Measurements from ENCODE around the gene GRAMD2B. TPM values are rescaled to one million over a fixed set of nuclear protein-coding genes. Genes with fewer than 3 reads are reported as not detected.

GRAMD2B gene
- total RNA-seq, 6 experiments from 2014 or later, result 69.2 to 154 (median 80.5) TPM

- H3K4me3 Mint-ChIP-seq, result no peak overlapping the region
- H3K4me1 Mint-ChIP-seq (ENCODE audit: low read depth), result peaks cover 28% of the 10 kb centered on the region
- no peaks in the 10 kb centered on the region for H3K36me3 Mint-ChIP-seq (ENCODE audit: low read depth)
- TF ChIP-seq CTCF (IDR thresholded peaks at IDR 0.05), result no peak
- H3K9me3 Mint-ChIP-seq, result no peaks in the 10 kb centered on the region
- no peak overlapping the region for H3K27ac Mint-ChIP-seq
- H3K27me3 Mint-ChIP-seq (ENCODE audit: insufficient read depth), result no peaks in the 10 kb centered on the region; the same call in 1 of the 2 replicates
- no peak for DNase-seq
These were observed 103.3 kb downstream of the GRAMD2B start for GRCh38 chr5:126526493-126526892.

DNA sequence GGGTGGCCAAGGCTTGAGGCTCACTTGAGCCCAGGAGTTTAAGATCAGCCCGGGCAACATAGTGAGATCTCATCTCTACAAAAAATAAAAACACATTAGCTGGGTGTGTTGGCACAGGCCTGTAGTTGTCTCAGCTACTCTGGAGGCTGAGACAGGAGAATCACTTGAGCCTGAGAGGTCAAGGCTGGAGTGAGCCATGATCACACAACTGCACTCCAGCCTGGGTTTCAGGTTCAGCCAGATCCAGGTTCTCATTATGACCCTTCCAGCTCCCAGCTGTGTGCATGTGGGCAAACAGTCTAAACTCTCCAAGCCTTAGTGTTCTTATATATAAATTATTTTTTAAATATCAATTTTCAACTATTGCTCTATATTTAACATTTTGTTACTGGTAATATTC, 103.9 kb downstream of the GRAMD2B start:
- TF ChIP-seq CTCF (IDR thresholded peaks at IDR 0.05), result no peak
- no peak overlapping the region for H3K4me3 Mint-ChIP-seq
- H3K27ac Mint-ChIP-seq, result no peak overlapping the region

GRCh38 chr5:126527892-126528291, 104.7 kb downstream of the GRAMD2B start:
- H3K4me3 Mint-ChIP-seq, result 0 out of 2 replicates have a peak overlapping the region, but pooled peaks have one; percentile 11
- H3K27ac Mint-ChIP-seq, result peak overlapping the region; percentile 73
- H3K4me1 Mint-ChIP-seq (ENCODE audit: low read depth), result peaks cover 35% of the 10 kb centered on the region
- peak; percentile 63 for DNase-seq
- TF ChIP-seq CTCF (IDR thresholded peaks at IDR 0.05), result no peak
- no peaks in the 10 kb centered on the region for H3K9me3 Mint-ChIP-seq
- H3K36me3 Mint-ChIP-seq (ENCODE audit: low read depth), result no peaks in the 10 kb centered on the region
- no peaks in the 10 kb centered on the region; the same call in 1 of the 2 replicates for H3K27me3 Mint-ChIP-seq (ENCODE audit: insufficient read depth)

More for the DNA sequence above, 103.9 kb downstream of the GRAMD2B start:
- H3K36me3 Mint-ChIP-seq (ENCODE audit: low read depth), result no peaks in the 10 kb centered on the region
- H3K9me3 Mint-ChIP-seq, result no peaks in the 10 kb centered on the region
- no peak for DNase-seq
- H3K27me3 Mint-ChIP-seq (ENCODE audit: insufficient read depth), result no peaks in the 10 kb centered on the region; the same call in 1 of the 2 replicates
- peaks cover 35% of the 10 kb centered on the region for H3K4me1 Mint-ChIP-seq (ENCODE audit: low read depth)

DNA sequence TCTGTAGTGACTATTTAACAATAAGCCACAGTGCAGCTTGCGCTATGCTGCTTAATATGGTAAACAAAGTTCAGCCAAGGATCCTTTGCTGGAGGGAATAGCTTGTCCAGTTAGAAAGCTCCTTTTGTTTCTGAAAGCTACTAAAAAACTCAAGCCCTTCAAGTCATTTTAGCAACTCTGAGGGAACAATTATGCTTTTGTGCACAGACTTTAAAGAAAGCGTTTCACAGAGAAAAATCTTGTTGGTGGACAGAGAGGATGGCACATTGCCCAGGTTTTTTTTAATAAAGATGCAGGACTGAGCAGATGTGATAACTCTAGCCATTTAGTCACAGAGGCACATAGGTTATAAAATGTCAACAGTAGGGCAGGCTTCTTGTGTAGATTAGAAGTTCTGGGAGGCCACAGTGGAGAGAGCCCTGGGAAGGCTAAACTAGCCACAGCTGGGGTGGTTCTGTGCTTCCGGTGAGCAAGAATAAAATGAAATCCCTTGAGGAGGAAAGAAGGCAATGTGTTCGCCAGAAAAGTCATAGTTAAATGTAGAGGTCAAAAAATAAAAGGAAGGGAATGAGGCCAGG, 108.4 kb downstream of the GRAMD2B start:
- Mint-ChIP-seq H3K27ac (no peak overlapping the region), H3K9me3 (0 out of 2 replicates have a peak, but pooled peaks cover 7% of the 10 kb centered on the region), H3K4me3 (no peak overlapping the region), H3K36me3 (ENCODE audit: low read depth) (no peaks in the 10 kb centered on the region), H3K27me3 (ENCODE audit: insufficient read depth) (no peaks in the 10 kb centered on the region; the same call in 1 of the 2 replicates), H3K4me1 (ENCODE audit: low read depth) (peaks cover 29% of the 10 kb centered on the region)
- no peak for TF ChIP-seq CTCF (IDR thresholded peaks at IDR 0.05)
- no peak for DNase-seq

GRCh38 chr5:126534553-126534952, 111.3 kb downstream of the GRAMD2B start:
- Mint-ChIP-seq H3K4me1 (ENCODE audit: low read depth) (peaks cover 46% of the 10 kb centered on the region), H3K9me3 (0 out of 2 replicates have a peak, but pooled peaks cover 7% of the 10 kb centered on the region), H3K27ac (no peak overlapping the region), H3K4me3 (no peak overlapping the region), H3K36me3 (ENCODE audit: low read depth) (no peaks in the 10 kb centered on the region), H3K27me3 (ENCODE audit: insufficient read depth) (no peaks in the 10 kb centered on the region; the same call in 1 of the 2 replicates)
- DNase-seq, result no peak
- TF ChIP-seq CTCF (IDR thresholded peaks at IDR 0.05), result no peak
